ENCODE data around the gene TAS1R3. TPM values are rescaled to one million over a fixed set of nuclear protein-coding genes. Genes with fewer than 3 reads are reported as not detected.

The TAS1R3 gene
- total RNA-seq, 3 donors from 2014 or later: 0.57 to 1.1 (median 0.96) TPM

GRCh38 chr1:1324084-1324523 is 7.0 kb upstream of the TAS1R3 start:
- DNase-seq (no peak), ATAC-seq (peak; percentile 15)
- Histone ChIP-seq H3K9me3 (no peaks in the 10 kb centered on the region), H3K36me3 (ENCODE audit: low read depth) (peaks cover 3% of the 10 kb centered on the region), H3K4me1 (ENCODE audit: low read depth) (peaks cover 23% of the 10 kb centered on the region), H3K4me3 (peak overlapping the region; percentile 84)
- TF ChIP-seq, protein P1, sequence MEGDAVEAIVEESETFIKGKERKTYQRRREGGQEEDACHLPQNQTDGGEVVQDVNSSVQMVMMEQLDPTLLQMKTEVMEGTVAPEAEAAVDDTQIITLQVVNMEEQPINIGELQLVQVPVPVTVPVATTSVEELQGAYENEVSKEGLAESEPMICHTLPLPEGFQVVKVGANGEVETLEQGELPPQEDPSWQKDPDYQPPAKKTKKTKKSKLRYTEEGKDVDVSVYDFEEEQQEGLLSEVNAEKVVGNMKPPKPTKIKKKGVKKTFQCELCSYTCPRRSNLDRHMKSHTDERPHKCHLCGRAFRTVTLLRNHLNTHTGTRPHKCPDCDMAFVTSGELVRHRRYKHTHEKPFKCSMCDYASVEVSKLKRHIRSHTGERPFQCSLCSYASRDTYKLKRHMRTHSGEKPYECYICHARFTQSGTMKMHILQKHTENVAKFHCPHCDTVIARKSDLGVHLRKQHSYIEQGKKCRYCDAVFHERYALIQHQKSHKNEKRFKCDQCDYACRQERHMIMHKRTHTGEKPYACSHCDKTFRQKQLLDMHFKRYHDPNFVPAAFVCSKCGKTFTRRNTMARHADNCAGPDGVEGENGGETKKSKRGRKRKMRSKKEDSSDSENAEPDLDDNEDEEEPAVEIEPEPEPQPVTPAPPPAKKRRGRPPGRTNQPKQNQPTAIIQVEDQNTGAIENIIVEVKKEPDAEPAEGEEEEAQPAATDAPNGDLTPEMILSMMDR (IDR thresholded peaks at IDR 0.05): no peak
- intact Hi-C loops (cut with DNase I, micrococcal nuclease): no loop called here

DNA sequence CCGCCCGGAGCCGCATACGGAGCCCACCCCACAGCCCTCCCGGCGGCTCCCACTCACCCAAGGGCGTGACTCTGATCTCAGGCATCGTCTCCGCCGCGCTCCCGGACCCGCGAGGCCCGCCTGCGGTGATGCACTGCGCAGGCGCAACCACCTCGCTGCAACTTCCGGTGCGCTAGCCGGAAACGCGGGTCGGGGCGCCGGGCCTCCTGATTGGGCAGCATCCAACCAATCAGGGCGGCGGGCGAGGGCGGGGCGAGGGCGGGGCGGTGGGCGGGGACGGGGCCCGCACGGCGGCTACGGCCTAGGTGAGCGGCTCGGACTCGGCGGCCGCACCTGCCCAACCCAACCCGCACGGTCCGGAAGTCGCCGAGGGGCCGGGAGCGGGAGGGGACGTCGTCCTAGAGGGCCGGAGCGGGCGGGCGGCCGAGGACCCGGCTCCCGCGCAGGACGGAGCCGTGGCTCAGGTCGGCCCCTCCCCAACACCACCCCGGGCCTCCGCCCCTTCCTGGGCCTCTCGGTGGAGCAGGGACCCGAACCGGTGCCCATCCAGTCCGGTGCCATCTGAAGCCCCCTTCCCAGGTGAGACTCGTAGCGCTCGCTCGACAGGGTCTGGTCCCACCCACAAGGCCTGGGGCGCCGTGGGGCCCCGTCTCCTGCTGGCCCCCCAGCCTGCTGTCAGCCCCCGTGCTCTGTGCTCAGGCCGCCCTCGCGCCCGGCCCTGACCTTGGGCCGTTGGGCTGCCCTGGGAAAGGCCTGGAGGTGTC is 6.4 kb upstream of the TAS1R3 start, which contains the start of the genes CPTP and INTS11:
Gene CPTP, plus strand, starts transcription at position 279 of the 764 bp plus-strand sequence. CDS start 2,109 bp downstream, outside the sequence.
Gene INTS11, minus strand, starts transcription at position 137 of the 764 bp plus-strand sequence. Its CDS starts 52 bp downstream, at position 85.
- H3K4me3 ChIP-seq: peak within 1 kb of the TSS; percentile 84
- ATAC-seq: peak; percentile 91
- peaks cover 23% of the 10 kb centered on the region for H3K4me1 ChIP-seq (ENCODE audit: low read depth)
- peak; percentile 93 to 97 (median 96) for DNase-seq
- no peaks in the 10 kb centered on the region for H3K9me3 ChIP-seq
- TF ChIP-seq, protein P1 (IDR thresholded peaks at IDR 0.05): no peak
- peaks cover 3% of the 10 kb centered on the region for H3K36me3 ChIP-seq (ENCODE audit: low read depth)
- intact Hi-C loops (cut with DNase I, micrococcal nuclease): no loop called here

DNA sequence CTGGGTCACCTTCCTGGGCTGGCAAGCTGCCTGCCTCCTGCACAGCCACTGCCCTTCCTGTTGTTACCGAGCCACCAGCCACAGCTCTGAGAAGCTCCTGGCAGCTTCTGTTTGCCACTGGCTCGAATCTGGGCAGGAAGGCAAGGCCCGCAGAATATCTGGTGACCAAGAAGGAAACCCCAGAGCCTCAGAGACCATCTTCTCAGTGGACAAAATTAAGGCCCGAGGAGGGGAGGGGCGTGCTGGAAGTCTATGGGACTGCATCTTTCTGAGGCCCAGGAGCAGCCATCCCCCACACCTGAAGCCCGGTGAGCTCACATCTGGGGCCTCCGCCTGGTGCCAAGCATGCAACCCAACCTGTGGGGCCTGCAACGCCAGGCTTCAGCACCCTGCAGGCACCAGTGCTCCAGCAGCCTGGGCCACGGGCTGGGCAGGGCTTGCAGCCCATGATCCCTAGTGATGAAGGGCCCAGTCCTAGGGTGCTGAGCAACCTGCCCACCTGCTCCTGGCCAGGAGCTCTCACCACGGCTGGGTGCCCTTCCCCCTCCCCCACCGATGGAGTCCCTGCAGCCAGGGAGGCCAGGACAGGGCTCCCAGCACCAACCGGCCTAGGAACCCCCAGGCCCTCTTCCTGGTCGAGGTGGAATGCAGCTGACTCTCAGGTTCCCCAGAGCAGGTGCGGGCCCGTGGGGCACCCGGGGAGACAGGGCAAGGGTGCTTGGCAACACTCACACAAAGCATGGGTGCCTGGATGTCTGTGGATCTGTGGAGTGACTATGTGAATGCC is 5.6 kb upstream of the TAS1R3 start:
- TF ChIP-seq, protein P1 (IDR thresholded peaks at IDR 0.05): no peak
- peaks cover 23% of the 10 kb centered on the region for H3K4me1 ChIP-seq (ENCODE audit: low read depth)

GRCh38 chr1:1326075-1326605 is 4.9 kb upstream of the TAS1R3 start:
- TF ChIP-seq, protein P1 (IDR thresholded peaks at IDR 0.05): no peak
- Histone ChIP-seq H3K9me3 (no peaks in the 10 kb centered on the region), H3K4me1 (ENCODE audit: low read depth) (peaks cover 30% of the 10 kb centered on the region), H3K4me3 (no peak overlapping the region), H3K36me3 (ENCODE audit: low read depth) (peaks cover 3% of the 10 kb centered on the region)
- no peak for DNase-seq
- ATAC-seq: no peak
- intact Hi-C loops (cut with DNase I, micrococcal nuclease): no loop called here

More for the DNA sequence above, 5.6 kb upstream of the TAS1R3 start:
- Histone ChIP-seq H3K4me3 (peak overlapping the region; percentile 84), H3K36me3 (ENCODE audit: low read depth) (peaks cover 3% of the 10 kb centered on the region), H3K9me3 (no peaks in the 10 kb centered on the region)
- intact Hi-C loops (cut with DNase I, micrococcal nuclease): no loop called here
- ATAC-seq (peak; percentile 65), DNase-seq (peak in 2 of 3 donors; percentile 70 to 77)

DNA sequence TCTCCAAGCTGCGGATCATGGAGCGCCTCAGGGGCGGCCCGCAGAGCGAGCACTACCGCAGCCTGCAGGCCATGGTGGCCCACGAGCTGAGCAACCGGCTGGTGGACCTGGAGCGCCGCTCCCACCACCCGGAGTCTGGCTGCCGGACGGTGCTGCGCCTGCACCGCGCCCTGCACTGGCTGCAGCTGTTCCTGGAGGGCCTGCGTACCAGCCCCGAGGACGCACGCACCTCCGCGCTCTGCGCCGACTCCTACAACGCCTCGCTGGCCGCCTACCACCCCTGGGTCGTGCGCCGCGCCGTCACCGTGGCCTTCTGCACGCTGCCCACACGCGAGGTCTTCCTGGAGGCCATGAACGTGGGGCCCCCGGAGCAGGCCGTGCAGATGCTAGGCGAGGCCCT is 3.8 kb upstream of the TAS1R3 start:
- H3K4me1 ChIP-seq (ENCODE audit: low read depth): peaks cover 35% of the 10 kb centered on the region
- H3K9me3 ChIP-seq: no peaks in the 10 kb centered on the region
- DNase-seq (no peak), ATAC-seq (no peak)
- H3K4me3 ChIP-seq: no peak overlapping the region
- H3K36me3 ChIP-seq (ENCODE audit: low read depth): peaks cover 3% of the 10 kb centered on the region
- TF ChIP-seq, protein P1 (IDR thresholded peaks at IDR 0.05): no peak
- intact Hi-C loops (cut with DNase I, micrococcal nuclease): no loop called here

All from mucosa of descending colon (tissue), 3 donors.